WERI-Rb-1 (cell line): ENCODE data around the gene NEO1.
A peak's percentile ranks its signal among the peaks of the same experiment; 100 is the strongest.

ENCODE experiments used
- DNase-seq: peaks from one replicate; pipeline ENCODE4 v3.0.0-alpha.2; 2020
- H3K27ac ChIP-seq: fragments of 250-450 bp; sonication (Bioruptor Pico); 2 replicates; pipeline ENCODE4 v1.5.1; 2020; ENCODE audit warnings: mild to moderate bottlenecking, moderate library complexity
- H3K27me3 ChIP-seq: fragments of 250-450 bp; sonication (Bioruptor Pico); 2 replicates; pipeline ENCODE4 v1.5.1; 2021; ENCODE audit warnings: mild to moderate bottlenecking, low read depth, moderate library complexity; ENCODE audit not compliant: insufficient read depth, severe bottlenecking
- H3K36me3 ChIP-seq: fragments of 250-450 bp; sonication (Bioruptor Pico); 2 replicates; pipeline ENCODE4 v1.5.1; 2020; ENCODE audit warnings: mild to moderate bottlenecking, moderate library complexity
- H3K4me3 ChIP-seq: 2 replicates; pipeline ENCODE4 v1.5.1; 2011; ENCODE audit warnings: low read depth, mild to moderate bottlenecking, control low read depth, low read length
- H3K9me3 ChIP-seq: fragments of 250-450 bp; sonication (Bioruptor Pico); 2 replicates; pipeline ENCODE4 v1.5.1; 2021; ENCODE audit warnings: mild to moderate bottlenecking, moderate library complexity; ENCODE audit not compliant: severe bottlenecking
- CTCF ChIP-seq: IDR thresholded peaks from 2 replicates; pipeline ENCODE4 v1.5.1; 2011; ENCODE audit warnings: low read depth, mild to moderate bottlenecking, control low read depth, inconsistent platforms, low read length

Gene NEO1

GRCh38 chr15:73009066-73010056, 42.9 kb upstream of the NEO1 start:
- no peaks in the 10 kb centered on the region for H3K36me3 ChIP-seq
- no peak overlapping the region for H3K27ac ChIP-seq
- no peaks in the 10 kb centered on the region for H3K27me3 ChIP-seq
- no peaks in the 10 kb centered on the region for H3K9me3 ChIP-seq
- DNase-seq = no peak
- TF ChIP-seq CTCF = no peak
- no peak overlapping the region for H3K4me3 ChIP-seq

GRCh38 chr15:73010154-73011152, 41.8 kb upstream of the NEO1 start:
- H3K36me3 ChIP-seq = no peaks in the 10 kb centered on the region
- no peak overlapping the region for H3K27ac ChIP-seq
- no peaks in the 10 kb centered on the region for H3K27me3 ChIP-seq
- no peak for DNase-seq
- no peak overlapping the region for H3K4me3 ChIP-seq
- no peak for TF ChIP-seq CTCF
- H3K9me3 ChIP-seq = no peaks in the 10 kb centered on the region

GRCh38 chr15:73014904-73015303, 37.4 kb upstream of the NEO1 start:
- Histone ChIP-seq H3K9me3 (no peaks in the 10 kb centered on the region), H3K27ac (no peak overlapping the region), H3K36me3 (no peaks in the 10 kb centered on the region), H3K27me3 (no peaks in the 10 kb centered on the region), H3K4me3 (no peak overlapping the region)
- DNase-seq = no peak
- no peak for TF ChIP-seq CTCF

- Histone ChIP-seq H3K27ac (no peak overlapping the region), H3K27me3 (no peaks in the 10 kb centered on the region), H3K9me3 (no peaks in the 10 kb centered on the region), H3K36me3 (no peaks in the 10 kb centered on the region), H3K4me3 (no peak overlapping the region)
- 0 out of 2 replicates have a peak, but pooled peaks have one; percentile 14 for TF ChIP-seq CTCF
- no peak for DNase-seq
Measured at GRCh38 chr15:73015493-73015892, 36.8 kb upstream of the NEO1 start.

GRCh38 chr15:73017987-73018386, 34.3 kb upstream of the NEO1 start:
- H3K4me3 ChIP-seq = no peak overlapping the region
- TF ChIP-seq CTCF = no peak
- no peak for DNase-seq

More at GRCh38 chr15:73017987-73018386, 34.3 kb upstream of the NEO1 start:
- no peaks in the 10 kb centered on the region for H3K36me3 ChIP-seq
- H3K27ac ChIP-seq = no peak overlapping the region
- H3K9me3 ChIP-seq = no peaks in the 10 kb centered on the region
- H3K27me3 ChIP-seq = no peaks in the 10 kb centered on the region
